ENCODE data around the gene ERMP1.

ERMP1 gene

DNA sequence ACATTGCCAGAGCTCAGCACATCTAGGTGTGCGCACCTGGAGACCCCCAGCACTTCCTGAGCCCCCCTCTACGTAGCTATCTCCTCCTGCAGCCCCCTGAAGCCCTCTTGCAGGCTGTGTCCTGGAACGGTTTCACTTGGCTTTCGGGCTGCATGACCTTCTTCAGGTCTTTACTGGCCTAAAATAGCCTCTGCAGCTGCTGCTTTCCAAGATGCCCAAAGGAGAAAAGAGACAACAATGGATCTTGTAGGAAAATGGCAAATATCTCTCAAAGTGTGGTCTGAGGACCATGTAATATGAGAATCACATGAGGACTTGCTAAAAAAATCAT, 6.6 kb upstream of the ERMP1 start:
- no peaks in the 10 kb centered on the region for H4K20me1 ChIP-seq (ENCODE audit: insufficient read depth, low read length)
- no peak overlapping the region for H3K4me2 ChIP-seq (ENCODE audit: low read length)
- no peaks in the 10 kb centered on the region for H3K79me2 ChIP-seq (ENCODE audit: low read length)
- H3K4me1 ChIP-seq (ENCODE audit: low read length): peaks cover 15% of the 10 kb centered on the region
- no peak overlapping the region for H3K9ac ChIP-seq (ENCODE audit: low read length)
- TF ChIP-seq, protein P1, sequence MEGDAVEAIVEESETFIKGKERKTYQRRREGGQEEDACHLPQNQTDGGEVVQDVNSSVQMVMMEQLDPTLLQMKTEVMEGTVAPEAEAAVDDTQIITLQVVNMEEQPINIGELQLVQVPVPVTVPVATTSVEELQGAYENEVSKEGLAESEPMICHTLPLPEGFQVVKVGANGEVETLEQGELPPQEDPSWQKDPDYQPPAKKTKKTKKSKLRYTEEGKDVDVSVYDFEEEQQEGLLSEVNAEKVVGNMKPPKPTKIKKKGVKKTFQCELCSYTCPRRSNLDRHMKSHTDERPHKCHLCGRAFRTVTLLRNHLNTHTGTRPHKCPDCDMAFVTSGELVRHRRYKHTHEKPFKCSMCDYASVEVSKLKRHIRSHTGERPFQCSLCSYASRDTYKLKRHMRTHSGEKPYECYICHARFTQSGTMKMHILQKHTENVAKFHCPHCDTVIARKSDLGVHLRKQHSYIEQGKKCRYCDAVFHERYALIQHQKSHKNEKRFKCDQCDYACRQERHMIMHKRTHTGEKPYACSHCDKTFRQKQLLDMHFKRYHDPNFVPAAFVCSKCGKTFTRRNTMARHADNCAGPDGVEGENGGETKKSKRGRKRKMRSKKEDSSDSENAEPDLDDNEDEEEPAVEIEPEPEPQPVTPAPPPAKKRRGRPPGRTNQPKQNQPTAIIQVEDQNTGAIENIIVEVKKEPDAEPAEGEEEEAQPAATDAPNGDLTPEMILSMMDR (IDR thresholded peaks at IDR 0.05; ENCODE audit: low read depth, low read length): no peak
- TF ChIP-seq EZH2phosphoT487 (IDR thresholded peaks at IDR 0.05; ENCODE audit: low read depth): no peak
- H3K36me3 ChIP-seq (replicated peaks; ENCODE audit: low read depth, low read length): no peaks in the 10 kb centered on the region
- H2AFZ ChIP-seq (ENCODE audit: low read depth, low read length): no peak overlapping the region
- no peak overlapping the region for H3K4me3 ChIP-seq (ENCODE audit: low read length)
- H3K27me3 ChIP-seq (ENCODE audit: low read depth, low read length): no peaks in the 10 kb centered on the region
- no peak overlapping the region for H3K27ac ChIP-seq (ENCODE audit: low read length)
- H3K9me3 ChIP-seq (ENCODE audit: insufficient read depth, low read length): no peaks in the 10 kb centered on the region

DNA sequence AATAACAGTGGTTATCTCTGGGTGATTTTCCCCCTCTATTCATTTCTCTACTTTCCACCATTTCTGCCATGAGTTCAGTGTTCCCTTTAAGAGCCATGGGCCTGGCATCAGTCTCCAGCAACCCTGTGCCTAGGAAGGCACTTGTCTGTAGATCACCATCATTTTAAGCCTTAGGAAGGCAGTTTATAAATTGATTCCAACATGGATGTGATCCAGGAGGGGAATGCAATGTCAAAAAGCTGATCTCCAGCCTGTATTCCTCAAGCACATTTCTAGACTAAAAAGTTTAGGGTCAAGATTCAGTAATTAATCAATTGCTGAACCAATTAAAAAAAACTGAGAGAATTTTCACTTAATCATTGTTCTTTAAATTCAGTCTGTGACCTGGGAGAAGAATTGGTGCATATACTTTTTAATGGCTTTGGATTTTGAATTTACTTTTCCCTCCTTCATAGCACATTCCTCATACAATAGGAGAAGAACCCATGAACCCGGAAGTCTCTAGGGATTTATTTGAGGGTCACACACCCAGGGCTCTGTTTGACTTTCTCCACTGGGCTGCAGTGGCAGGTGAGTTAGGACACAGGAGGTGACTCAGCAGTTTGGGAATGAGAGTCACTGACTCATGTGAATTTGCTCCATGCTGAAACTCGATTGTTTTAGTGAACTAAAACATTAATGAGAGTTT, 6.1 kb upstream of the ERMP1 start:
- H3K4me2 ChIP-seq (ENCODE audit: low read length): no peak overlapping the region
- H3K27ac ChIP-seq (ENCODE audit: low read length): no peak overlapping the region
- H4K20me1 ChIP-seq (ENCODE audit: insufficient read depth, low read length): no peaks in the 10 kb centered on the region
- H3K36me3 ChIP-seq (replicated peaks; ENCODE audit: low read depth, low read length): no peaks in the 10 kb centered on the region
- H2AFZ ChIP-seq (ENCODE audit: low read depth, low read length): no peak overlapping the region
- H3K4me1 ChIP-seq (ENCODE audit: low read length): peaks cover 18% of the 10 kb centered on the region
- no peak overlapping the region for H3K4me3 ChIP-seq (ENCODE audit: low read length)
- TF ChIP-seq EZH2phosphoT487 (IDR thresholded peaks at IDR 0.05; ENCODE audit: low read depth): no peak
- TF ChIP-seq, protein P1 (IDR thresholded peaks at IDR 0.05; ENCODE audit: low read depth, low read length): no peak
- no peaks in the 10 kb centered on the region for H3K27me3 ChIP-seq (ENCODE audit: low read depth, low read length)
- H3K9ac ChIP-seq (ENCODE audit: low read length): no peak overlapping the region
- no peaks in the 10 kb centered on the region for H3K79me2 ChIP-seq (ENCODE audit: low read length)
- H3K9me3 ChIP-seq (ENCODE audit: insufficient read depth, low read length): no peaks in the 10 kb centered on the region

DNA sequence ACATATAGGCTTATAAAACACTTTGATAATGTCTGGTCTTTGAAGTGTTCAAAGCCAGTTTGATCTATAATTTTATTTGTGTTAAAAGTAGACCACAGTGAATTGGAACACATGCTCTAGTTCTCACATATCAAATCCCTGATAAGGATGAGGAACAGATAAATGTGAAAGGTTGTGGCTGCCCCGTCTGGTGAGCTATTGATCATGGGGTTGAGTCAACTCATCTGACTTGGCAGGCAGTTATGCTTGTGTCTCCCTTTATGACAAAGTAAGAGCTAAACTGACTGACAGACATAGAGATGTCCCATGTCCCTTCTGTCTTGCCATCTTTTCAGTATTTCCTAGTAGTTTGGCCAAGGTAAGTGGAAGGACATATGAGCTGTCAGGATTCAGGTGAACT, 2.9 kb upstream of the ERMP1 start:
- H3K36me3 ChIP-seq (replicated peaks; ENCODE audit: low read depth, low read length): no peaks in the 10 kb centered on the region
- no peak overlapping the region for H3K4me3 ChIP-seq (ENCODE audit: low read length)
- H3K27ac ChIP-seq (ENCODE audit: low read length): no peak overlapping the region
- no peak overlapping the region for H3K4me2 ChIP-seq (ENCODE audit: low read length)
- H3K9ac ChIP-seq (ENCODE audit: low read length): no peak overlapping the region
- peaks cover 24% of the 10 kb centered on the region for H3K4me1 ChIP-seq (ENCODE audit: low read length)
- no peak overlapping the region for H2AFZ ChIP-seq (ENCODE audit: low read depth, low read length)
- TF ChIP-seq EZH2phosphoT487 (IDR thresholded peaks at IDR 0.05; ENCODE audit: low read depth): no peak
- TF ChIP-seq, protein P1 (IDR thresholded peaks at IDR 0.05; ENCODE audit: low read depth, low read length): no peak
- H4K20me1 ChIP-seq (ENCODE audit: insufficient read depth, low read length): no peaks in the 10 kb centered on the region; the same call in 1 of the 2 replicates
- H3K79me2 ChIP-seq (ENCODE audit: low read length): peaks cover 15% of the 10 kb centered on the region
- H3K27me3 ChIP-seq (ENCODE audit: low read depth, low read length): no peaks in the 10 kb centered on the region
- H3K9me3 ChIP-seq (ENCODE audit: insufficient read depth, low read length): no peaks in the 10 kb centered on the region

DNA sequence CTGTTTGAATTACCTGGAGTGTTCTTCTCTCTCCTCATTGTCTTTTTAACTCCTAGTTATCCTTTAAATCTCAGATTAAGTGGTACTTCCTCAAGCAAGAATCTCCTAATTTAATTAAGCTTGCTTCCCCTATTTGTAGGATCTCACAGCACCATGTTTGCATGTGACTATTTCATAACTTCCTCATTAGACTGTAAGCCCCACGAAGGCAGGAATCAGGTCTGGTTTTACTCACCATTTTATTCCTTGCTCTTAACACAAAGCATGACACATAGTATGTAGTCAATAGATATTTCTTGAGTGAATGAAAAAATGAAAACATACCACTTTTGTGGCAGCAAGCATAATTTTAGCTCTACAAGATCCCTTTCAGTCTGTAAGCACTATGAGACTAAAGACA, 1.3 kb upstream of the ERMP1 start:
- Histone ChIP-seq H3K79me2 (ENCODE audit: low read length) (peaks cover 15% of the 10 kb centered on the region), H3K4me2 (ENCODE audit: low read length) (no peak overlapping the region), H3K36me3 (replicated peaks; ENCODE audit: low read depth, low read length) (no peaks in the 10 kb centered on the region), H4K20me1 (ENCODE audit: insufficient read depth, low read length) (no peaks in the 10 kb centered on the region; the same call in 1 of the 2 replicates), H3K9ac (ENCODE audit: low read length) (no peak overlapping the region), H3K27ac (ENCODE audit: low read length) (no peak overlapping the region), H3K4me3 (ENCODE audit: low read length) (no peak overlapping the region), H3K4me1 (ENCODE audit: low read length) (peaks cover 20% of the 10 kb centered on the region), H3K9me3 (ENCODE audit: insufficient read depth, low read length) (no peaks in the 10 kb centered on the region), H2AFZ (ENCODE audit: low read depth, low read length) (peak overlapping the region; percentile 61), H3K27me3 (ENCODE audit: low read depth, low read length) (no peaks in the 10 kb centered on the region)
- no peak for TF ChIP-seq EZH2phosphoT487 (IDR thresholded peaks at IDR 0.05; ENCODE audit: low read depth)
- TF ChIP-seq, protein P1 (IDR thresholded peaks at IDR 0.05; ENCODE audit: low read depth, low read length): no peak

All from OCI-LY3 (cell line).